Bone marrow (tissue), 2 donors: ENCODE measurements around the gene GPR151.
A peak's percentile ranks its signal among the peaks of the same experiment; 100 is the strongest.

Experiments
- DNase-seq, 2 donors: peaks; one replicate each; lab custom pipeline; 2025; lab: John Stamatoyannopoulos, UW

GPR151 gene

DNA sequence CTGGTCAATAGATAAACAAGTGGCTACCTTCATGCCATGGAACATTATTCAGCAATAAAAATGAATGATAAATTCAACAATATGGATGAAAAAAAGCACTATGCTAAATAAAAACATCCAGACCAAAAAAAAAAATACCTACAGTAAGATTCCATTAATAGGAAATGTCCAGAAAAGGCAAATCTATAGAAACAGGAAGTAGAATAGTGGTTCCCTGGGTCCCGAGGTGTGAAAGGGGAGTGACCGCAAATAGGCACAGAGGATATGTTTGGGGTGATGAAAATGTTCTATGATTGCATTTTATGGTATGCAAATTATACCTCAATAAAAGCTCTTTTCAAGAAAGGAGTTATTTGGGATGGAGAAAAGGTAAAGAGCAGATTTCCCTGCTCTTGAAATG lies 3.6 kb upstream of the GPR151 start:
- no peak for DNase-seq

DNA sequence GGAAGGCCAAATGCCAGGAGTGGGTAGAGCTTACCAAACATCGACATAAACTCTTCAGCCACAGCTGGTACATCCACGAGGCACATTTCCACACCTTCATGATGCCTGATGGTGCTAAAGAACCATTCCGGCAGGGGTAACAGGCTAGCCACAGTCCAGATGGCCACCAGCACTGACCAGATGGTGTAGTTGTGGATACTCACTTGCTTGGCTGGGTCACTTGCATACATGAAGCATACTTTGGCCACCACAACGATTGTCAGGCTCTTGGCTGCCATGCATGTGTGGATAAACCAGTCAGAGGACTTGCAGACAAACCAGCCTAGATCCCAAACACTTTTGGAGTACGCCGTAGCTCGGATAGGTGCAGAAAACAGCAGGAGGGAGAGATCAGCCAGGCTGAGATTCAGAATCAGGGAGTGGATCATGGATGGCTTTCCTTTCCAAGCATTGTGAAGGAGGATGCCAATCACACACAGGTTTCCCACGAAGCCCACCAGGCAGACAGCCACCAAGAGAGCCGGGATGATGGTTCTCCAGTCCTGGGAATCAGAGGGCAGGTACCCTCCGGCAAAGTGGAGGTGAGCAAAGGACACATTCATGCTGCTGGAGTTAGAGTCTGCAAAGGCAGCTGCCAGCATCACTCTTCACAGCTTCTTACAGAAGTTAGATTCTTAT lies 378 bp downstream of the GPR151 start:
- no peak for DNase-seq

DNA sequence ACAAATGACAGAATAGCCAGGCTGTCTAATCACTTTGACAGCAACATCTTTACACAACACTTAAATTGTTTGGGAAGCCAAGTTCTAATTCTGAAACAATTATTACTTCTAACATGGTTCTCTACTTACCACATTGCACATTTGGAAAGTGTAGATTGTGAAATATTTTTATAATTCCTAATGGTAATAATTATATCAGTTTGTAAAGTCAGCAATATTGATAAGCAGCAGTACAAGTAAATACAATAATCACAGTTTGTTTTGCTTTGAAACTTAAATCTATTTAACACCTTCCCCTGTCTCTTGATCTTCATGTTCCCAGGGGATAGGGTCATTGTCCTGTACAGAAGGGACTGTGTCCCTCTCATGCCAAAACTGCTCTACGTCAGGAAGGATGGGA lies 1.4 kb downstream of the GPR151 start:
- no peak for DNase-seq

DNA sequence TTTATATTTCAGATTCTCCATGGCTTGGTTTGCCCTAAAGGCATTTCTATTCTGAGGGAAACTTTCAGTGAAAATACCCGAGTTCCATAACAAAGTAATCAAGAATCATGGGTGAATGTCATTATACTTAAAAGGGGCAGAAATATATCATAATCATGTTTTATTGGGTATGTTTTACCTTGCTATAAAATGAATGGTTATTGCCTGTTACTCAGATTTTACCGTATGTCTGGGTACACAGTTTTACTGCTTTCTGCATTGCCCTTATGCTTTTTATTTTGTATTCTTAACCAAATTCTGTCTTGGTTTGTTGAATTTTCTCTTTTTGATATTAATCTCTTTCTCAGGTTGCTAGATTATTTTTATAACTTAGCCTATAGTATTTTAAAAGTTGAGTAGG lies 2.5 kb downstream of the GPR151 start:
- no peak for DNase-seq

DNA sequence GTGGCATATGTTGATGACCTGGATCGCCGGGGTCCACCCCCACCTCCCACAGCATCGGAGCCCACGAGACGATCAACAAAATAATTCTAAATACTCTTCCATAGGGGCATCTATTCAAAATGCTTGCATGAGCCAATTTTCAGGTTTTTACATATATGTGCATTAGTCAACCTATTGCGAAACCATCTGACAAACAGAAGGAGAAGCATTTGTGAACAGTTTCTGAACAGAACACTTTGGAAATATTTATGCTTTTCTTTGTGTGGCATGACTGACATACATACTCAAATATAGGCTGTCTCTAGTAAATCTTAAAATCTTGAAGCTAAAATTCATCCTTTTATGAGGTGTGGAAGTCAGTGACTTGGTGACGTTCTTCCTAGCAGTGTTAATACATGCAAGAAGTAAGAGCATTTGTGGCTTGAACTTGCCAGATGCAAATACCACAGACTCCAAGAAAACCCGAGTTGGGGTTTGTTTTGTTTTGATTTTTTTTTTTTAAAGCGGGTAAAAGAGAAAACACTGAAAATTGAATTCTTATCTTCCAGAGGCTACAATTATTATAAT lies 5.3 kb downstream of the GPR151 start:
- DNase-seq = no peak

DNA sequence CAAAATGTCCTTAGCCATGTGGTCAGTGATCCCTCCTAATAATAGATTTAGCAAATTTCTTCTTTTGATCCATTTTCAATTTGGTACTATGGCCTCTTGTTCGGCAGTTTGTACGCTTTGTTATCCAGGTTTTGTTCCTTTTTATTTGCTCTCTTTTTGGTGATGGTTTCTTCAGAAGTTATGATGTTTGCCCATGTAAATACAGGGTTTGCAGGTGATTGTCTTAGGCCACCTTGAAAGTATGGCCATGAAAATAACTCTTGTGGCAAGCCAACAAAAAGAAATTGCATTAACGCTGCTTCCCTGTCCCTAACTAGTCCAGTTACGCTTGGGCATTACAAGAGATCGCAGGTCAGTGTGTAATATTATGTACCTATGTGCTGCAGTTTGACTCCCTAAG lies 8.6 kb downstream of the GPR151 start:
- no peak for DNase-seq

DNA sequence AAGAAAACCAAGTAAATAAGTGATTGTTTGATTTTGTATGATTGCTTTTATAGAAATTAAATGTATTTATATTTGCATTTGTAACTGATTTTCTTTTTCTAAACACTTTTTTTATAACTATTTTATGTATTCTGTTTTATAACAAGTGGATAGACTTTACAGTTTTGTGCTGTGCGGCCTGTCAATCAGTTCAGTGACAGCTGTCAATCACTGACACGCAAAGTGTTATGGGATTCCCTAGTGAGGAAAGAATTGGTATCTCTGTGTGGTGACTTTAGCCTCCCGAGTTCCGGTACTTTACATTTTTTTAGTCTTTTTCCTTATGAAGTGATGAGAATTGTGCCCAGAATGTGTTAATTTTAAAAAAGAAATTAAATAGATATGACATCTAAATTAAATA lies 16.3 kb downstream of the GPR151 start:
- DNase-seq = no peak

DNA sequence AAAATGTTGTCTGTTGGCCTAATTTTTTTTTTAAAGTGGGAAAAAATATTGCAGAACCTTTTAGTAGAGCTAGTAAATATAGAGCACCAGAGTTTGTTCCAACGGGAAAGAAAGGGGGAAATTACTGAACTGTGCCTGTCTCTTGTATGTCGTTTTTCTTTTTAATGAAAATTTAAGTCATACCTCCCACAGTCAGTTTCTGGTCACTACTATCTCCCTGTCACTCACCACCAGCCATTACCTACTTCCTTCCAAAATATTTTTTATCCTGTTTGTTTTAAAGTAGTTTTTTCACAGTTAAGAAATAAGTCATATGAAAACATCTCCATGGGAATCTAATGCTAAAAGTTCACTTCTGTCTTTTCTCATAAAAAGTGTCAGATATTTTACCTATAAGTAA lies 21.3 kb downstream of the GPR151 start:
- no peak for DNase-seq

DNA sequence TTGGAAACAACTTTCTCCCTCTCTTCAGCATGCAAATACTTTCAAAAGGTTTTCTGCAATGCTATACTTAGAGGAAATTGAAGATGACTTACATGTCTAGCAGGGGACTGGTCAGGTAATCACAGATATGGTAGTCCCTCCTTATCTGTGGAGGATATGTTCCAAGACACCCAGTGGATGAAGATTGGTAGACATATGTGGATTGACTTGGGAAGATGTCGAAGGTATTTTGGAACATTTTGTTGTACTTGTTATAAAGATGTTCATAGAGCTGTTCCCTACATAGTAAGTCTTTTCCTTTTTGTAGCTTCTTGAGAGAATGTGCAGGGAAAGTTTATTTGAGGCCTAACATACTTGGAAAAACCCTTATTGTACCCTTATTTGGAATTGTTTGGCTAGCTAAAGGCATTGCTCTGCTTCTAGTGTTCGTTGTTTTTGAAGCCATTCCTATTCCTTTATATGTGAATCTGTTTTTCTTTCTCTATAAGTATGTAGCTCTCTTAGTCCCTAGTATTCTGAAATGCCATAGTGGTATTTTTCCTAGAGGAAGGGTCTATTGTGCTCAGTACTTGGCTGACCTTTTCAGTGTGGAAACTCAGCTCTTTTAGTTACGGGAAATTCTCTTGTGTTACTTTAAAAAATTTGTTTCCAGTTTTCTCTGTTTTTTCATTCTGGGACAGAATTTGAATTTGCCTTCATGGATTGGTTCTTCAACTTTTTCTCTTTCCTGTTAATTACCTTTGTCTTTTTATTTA lies 25.7 kb downstream of the GPR151 start:
- DNase-seq = no peak

DNA sequence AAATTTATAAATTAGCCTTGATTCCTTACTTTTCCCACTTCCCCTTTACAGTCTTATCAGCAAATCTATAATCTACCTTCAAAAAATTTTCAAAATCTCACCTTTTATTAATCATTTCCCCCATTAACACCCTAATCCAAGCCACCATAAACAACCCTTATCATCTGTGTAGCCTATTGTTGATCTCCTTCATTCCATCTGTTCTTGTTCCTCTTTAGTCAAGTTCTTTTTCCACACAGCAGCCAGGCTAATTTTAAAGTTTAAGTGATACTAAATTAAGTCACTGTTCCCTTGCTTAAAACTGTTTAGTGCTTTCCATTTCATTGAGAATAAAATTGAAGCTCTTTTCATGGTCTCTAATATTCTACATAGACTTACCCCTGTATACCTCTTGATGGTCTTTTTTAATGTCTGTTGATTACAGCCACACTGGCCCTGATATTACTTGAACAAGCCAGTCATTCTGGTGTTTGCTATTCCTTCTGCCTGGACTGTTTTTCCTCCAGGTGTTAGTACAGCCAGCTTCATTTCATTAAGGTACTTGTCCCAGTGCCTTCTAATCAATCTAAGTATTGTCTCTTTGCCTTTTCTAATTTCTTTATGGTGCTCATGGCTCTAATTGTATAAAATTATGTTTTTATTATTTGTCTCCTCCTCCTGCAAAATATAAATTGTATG lies 31.1 kb downstream of the GPR151 start:
- no peak for DNase-seq

DNA sequence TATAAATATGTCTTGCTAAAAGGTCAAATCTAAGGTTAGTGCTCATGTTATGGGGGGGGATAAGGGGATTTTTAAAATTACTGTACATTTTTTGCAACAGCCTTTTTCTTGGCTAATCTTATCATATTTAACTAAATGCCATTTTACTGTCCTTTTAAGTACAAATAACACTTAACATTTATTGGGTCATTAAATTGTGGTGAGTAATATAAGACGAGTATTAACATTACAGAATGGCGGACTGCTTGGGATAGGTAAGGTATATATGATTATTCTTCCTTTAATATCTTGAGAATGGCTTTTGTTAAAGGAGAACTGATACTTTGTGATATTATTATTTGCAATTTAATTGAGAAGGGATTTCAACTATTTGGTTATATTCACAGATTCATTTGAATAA lies 33.2 kb downstream of the GPR151 start:
- DNase-seq = no peak

DNA sequence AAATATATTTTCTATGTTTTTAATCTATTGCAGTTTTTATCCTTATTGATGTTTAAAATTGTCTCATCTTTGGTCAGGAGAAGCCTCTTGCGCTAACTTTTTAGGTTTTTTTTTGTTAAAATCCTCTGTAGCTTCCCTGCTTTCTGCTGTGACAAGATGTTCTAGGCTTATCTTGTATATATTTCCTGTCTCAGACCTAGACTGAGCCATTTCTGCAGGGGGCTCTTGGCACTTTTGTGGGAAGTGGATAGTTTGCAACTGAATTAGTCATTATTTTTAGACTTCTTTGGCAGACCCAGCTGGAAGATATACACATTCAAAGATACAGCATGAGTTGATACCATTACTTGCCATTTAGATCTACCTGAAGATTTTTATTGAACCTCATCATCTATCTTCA lies 40.1 kb downstream of the GPR151 start:
- no peak for DNase-seq

DNA sequence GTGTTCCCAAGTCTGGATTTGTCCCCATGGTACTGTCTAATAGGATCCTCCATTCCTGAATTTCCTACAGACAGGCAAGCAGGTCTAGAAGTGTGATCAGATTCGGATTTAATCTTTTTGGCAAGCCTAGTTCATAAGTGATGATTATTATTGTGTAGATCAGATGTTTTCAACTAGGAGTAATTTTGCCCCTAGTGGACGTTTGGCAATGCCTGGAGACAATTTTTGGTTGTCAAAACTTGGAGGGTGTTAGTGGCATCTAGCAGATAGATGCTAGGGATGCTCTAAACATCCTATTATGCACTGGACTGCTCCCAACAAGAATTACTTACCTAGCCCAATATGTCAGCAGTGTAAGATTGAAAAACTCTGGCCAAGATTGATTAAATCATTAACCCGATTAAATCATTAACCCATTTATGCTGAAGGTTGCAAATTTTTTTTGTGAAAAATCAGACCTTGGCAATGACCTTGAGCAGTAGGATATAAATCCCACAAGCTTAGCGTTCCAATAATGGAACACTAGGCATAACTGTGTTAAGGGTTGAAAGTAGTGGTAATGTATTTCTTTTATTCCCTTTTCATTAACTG lies 40.7 kb downstream of the GPR151 start:
- no peak for DNase-seq

DNA sequence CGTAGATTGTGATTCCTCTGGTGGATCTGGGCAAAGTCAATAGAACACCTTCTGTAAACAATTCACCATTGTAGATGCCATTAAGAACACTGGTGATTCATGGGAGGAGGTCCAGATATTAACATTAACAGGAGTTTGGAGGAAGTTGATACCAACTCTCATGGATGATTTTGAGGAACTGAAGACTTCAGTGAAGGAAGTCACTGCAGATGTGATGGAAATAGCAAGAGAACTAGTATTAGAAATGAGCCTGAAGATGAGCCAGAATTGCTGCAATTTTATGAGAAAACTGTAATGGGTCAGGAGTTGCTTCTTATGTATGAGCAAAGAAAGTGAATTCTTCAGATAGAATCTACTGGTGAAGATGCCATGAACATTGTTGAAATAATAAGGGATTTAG lies 41.9 kb downstream of the GPR151 start:
- DNase-seq = peak in 1 of 2 donors; percentile 18

DNA sequence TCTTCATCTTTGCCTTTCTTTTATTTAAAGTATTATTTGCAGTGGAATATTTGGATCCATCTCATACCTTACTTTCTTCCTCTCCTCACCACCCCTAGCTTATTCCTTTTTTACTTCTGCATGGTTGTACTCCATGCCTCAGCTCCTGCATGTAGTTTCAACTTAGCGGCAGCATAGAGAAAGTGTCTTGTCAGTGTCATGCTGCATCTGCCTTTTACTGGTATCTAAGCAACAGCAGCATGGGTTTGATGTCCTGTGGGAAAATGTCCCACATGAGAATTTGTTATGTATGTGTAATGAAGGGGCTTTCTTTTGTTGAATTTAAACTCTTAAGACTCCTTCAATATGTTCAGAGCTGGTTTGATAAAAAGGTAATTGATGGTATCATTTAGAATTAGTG lies 48.2 kb downstream of the GPR151 start:
- DNase-seq = no peak

DNA sequence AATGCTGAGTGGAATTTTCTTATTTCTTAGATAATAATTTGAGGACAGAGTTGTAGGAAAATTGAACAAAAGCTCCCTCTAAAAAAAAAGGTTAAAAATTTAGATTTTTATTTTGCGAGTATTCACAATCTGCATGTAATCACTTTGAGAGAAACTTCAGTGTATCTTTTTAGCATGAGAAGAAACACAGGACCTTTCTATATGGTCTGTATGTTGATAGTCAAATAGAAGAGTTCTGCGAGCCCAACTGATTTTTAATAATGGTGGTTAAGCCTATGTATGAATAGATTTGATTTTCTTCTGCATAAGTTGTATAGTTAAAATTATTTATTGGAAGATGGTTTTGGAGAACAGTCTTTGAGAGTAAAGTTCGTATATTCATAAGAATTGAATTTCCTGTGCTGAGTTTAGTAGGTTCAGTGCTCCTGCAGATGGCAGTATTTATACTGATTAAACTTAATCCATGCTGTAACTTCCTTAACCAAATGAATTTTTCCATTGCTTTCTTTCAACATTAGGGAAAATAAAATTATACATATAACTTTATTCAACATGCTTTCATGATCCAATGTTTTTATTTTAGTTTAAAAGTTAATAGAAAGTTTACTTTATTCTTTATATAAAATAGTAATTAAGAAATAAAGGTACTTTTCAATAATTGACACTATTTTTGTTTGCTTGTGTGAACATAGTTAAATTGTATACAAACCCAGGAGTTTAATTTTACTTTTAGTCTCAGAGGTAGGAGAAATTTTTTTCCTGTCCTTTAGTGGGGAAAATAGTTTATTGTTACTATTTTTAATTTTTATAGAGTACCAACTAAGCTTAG lies 49.3 kb downstream of the GPR151 start:
- DNase-seq = no peak

DNA sequence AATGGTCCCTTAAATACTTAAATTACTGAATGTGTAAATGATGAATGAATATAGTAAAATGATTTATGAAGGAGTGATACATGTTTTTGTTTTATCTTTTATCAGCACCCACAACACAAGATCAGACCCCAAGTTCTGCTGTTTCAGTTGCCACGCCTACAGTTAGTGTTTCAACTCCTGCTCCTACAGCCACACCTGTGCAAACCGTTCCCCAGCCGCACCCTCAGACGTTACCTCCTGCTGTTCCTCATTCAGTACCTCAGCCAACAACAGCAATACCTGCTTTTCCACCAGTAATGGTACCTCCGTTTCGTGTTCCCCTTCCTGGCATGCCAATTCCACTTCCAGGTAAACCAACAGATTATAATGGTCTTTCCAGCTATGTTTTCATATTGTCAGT lies 52.5 kb downstream of the GPR151 start:
- DNase-seq = no peak
